Measurements from ENCODE around the gene SYT14.
A peak's percentile ranks its signal among the peaks of the same experiment; 100 is the strongest.
"Not testable (repeated sequence)": the region's sequence is repeated elsewhere in the genome, so short reads cannot be mapped to it uniquely, and the experiment has no call there.

Gene SYT14

GRCh38 chr1:210112906-210113305 lies 174.9 kb downstream of the SYT14 start:
- DNase-seq (ENCODE audit: low read depth in 2 of 2): not testable (repeated sequence)

DNA sequence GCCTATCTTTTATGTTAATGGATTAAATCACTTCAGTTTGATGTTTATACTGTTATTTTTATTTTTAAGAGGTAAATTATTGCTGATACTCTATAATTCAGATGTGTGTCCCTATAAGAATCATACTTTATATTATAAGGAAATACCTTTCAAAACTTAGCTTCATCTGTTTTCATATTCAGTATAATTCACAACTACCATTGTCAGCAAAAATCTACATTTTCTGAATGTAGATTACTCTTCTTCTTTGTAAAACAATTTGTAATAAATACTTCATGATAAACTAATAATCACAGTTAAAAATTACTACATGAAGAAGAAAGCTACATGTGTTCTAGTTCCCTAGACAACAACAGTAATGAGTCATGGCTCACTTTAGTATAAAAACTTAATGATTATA lies 179.2 kb downstream of the SYT14 start:
- DNase-seq (ENCODE audit: low read depth in 2 of 2): no peak

DNA sequence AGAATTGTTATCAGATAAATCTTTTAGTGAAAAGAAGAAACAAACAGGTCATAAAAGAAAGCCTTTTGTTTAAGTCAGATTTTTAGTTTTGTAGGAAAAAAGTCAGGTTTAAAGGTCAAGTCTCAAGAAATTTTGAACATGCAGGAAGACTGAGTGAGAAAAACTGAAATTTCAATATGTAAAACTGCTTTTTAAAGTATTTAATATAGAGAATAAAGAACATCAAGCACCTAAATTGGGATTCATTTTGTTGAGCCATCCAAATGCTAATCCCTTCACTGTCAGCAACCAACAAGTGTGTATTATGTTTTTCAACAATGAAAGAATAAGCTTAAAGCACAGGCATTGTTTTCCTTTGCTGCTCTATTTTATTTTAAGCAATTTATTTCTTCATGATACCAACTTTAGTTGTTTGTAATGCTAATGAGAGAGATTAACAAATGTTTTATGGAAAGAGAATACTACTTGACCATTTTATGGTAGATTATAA lies 179.7 kb downstream of the SYT14 start:
- DNase-seq (ENCODE audit: low read depth in 2 of 2): no peak

DNA sequence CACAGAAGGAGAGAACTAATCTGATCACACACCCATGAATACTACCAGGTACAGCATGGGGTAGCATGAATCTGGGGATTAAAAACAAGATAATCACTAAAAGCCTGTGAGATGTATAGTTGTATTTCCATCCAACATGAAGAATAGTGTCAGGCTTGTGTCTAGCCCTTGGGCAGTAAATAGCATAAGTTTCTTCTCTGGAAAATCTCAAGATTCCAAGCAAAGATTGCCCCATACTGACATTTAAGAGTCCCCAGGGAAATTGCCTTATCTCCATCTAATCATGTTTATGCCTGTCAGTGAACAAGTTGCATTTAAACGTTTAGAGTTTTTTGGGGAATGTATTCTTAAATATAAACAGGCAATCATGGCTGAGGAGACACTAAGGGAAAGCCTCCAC lies 185.4 kb downstream of the SYT14 start:
- no peak for DNase-seq (ENCODE audit: low read depth in 2 of 2)

- peak; percentile 57 for DNase-seq (ENCODE audit: low read depth in 2 of 2)
Observed at GRCh38 chr1:210123924-210124589, 186.0 kb downstream of the SYT14 start.

DNA sequence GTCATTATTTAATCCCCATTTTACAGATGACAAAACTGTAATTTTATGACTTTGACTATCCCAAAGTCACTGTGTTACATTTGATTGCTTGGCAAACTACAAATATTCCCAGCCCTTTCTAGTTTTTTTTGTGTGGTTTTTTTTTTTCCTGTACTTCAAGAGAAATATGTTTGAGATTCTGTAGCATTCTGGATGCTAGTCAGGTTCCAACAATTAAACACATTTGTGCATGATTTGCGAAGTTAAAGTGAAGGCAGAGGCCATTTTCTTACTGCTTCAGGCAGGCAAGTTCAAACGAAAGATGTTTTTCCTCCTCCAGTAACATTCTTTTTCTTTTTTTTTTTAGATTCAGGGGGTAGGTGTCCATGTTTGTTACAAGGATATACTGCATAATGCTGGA lies 186.7 kb downstream of the SYT14 start:
- peak in 1 of 2 experiments; percentile 12 for DNase-seq (ENCODE audit: low read depth in 2 of 2)

DNA sequence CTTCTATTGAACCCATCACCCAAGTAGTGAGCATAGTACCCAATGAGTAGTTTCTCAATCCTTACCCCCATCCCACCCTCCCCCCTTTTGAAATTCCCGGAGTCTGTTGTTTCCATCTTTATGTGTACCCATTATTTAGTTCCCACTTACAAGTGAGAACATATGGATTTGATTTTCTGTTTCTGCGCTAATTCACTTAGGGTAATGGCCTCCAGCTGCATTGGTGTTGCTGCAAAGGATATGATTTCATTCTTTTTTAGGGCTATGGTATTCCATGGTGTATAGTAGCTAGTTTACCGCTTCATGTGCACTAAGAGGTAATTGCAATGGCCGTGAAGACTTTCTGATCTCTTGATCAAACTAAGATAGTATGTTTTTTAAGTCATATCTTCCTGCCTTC lies 187.1 kb downstream of the SYT14 start:
- DNase-seq (ENCODE audit: low read depth in 2 of 2): peak; percentile 38 to 41

GRCh38 chr1:210129092-210129491 lies 191.1 kb downstream of the SYT14 start:
- no peak for DNase-seq (ENCODE audit: low read depth in 2 of 2)

DNA sequence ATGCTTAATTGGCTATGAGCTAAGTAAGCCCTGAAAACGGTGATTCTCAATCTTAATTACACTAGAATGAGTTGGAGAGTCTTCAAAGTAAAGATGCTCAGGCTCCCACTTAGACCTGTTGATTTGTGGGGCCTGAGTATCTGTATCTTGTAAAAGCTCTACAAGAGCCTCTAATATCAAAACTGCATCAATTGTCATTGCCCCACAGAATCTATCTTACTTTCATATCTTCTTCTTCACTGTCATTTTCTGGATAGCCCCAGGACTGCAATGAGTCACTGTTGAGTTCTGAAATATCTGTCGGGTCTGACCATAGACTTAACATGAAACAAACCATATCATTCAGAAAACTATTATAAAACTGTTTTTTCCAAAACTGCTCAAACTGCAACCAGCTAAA lies 191.7 kb downstream of the SYT14 start:
- no peak for DNase-seq (ENCODE audit: low read depth in 2 of 2)

GRCh38 chr1:210132582-210132981 lies 194.6 kb downstream of the SYT14 start:
- DNase-seq (ENCODE audit: low read depth in 2 of 2): peak in 1 of 2 experiments; percentile 17

GRCh38 chr1:210143465-210144062 lies 205.5 kb downstream of the SYT14 start:
- DNase-seq (ENCODE audit: low read depth in 2 of 2): peak in 1 of 2 experiments; percentile 22

- no peak for DNase-seq (ENCODE audit: low read depth in 2 of 2)
Observed at GRCh38 chr1:210144736-210145135, 206.7 kb downstream of the SYT14 start.

DNA sequence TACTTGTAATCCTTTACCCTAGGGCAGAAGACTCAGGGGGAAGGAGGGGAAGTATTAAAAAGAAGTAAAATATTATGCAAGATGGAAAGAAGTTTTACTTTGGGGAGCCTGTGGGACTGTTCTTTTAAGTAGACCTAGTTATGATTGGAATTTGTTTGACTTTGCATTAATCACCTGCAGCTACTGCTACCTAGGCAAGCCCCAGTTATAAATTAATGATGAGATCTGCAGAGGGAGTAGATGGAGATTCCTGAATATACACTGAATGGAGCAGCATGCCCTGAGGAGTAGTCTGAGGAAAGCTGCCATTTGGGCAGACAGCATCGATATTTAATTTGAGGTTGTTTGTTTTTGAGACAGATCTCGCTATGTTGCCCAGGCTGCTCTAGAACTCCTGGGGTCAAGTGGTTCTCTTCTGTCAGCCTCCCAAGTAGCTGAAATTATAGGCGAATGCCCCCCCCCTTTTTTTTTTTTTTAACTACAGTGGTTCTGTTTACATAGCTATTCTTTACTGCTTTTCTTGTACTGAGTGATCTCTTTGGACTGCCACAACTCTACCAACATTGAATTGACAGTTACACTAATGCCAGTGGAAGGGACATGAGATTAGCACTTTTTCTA lies 213.1 kb downstream of the SYT14 start:
- no peak for DNase-seq (ENCODE audit: low read depth in 2 of 2)

DNA sequence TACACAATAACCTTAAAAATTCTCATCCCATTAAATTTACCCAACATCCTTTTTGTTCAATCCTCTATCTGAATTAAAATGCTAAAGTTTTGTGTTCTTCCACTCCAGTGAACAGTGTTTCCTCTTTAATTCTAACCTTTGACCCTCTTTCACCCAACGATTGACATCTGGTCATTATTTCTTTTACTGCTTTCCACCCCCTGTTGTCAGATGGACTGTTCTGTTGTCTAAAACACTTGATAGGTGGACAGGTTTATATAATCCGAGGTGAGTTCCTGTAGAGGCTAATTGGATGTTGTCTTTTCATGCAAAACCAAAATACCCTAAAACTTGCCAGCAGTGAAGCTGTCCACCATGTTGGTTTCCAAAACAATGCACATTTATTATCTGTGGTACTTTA lies 221.2 kb downstream of the SYT14 start:
- DNase-seq (ENCODE audit: low read depth in 2 of 2): no peak

- DNase-seq (ENCODE audit: low read depth in 2 of 2): no peak
Observed at GRCh38 chr1:210170220-210170619, 232.2 kb downstream of the SYT14 start.

DNA sequence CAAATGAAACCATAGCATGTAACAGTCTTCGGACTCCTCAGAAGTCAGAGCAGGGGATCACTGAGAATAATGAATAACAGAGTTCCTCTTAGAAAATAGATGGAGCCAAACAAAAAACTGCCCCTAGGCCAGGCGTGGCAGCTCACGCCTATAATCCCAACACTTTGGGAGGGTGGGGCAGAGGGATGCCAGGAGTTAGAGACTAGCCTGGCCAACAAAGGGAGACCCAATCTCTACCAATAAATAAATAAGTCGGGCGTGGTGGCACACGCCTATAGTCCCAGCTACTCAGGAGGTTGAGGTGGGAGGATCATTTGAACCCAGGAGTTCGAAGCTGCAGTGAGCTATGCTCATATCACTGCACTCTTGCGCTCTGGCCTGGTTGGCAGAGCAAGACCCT lies 236.1 kb downstream of the SYT14 start:
- no peak for DNase-seq (ENCODE audit: low read depth in 2 of 2)

GRCh38 chr1:210185063-210185462 lies 247.0 kb downstream of the SYT14 start:
- no peak for DNase-seq (ENCODE audit: low read depth in 2 of 2)

GRCh38 chr1:210187849-210188606 lies 250.0 kb downstream of the SYT14 start:
- DNase-seq (ENCODE audit: low read depth in 2 of 2): peak in 1 of 2 experiments; percentile 6

- no peak for DNase-seq (ENCODE audit: low read depth in 2 of 2)
Observed at GRCh38 chr1:210189426-210189825, 251.4 kb downstream of the SYT14 start.

GRCh38 chr1:210195635-210196160 lies 257.7 kb downstream of the SYT14 start:
- DNase-seq (ENCODE audit: low read depth in 2 of 2): no peak

DNA sequence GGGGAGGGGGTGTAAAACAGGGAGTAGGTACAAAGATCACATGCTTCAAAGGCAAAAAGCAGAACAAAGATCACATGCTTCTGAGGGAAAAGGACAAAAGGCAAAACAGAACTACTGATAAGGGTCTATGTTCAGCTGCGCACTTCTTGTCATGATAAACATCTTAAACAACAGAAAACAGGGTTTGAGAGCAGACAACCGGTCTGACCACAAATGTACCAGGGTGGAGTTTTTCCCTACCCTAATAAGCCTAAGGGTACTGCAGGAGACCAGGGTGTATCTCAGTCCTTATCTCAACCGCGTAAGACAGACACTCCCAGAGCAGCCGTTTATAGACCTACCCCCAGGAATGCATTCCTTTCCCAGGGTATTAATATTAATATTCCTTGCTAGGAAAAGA lies 258.2 kb downstream of the SYT14 start:
- not testable (repeated sequence) for DNase-seq (ENCODE audit: low read depth in 2 of 2)

DNA sequence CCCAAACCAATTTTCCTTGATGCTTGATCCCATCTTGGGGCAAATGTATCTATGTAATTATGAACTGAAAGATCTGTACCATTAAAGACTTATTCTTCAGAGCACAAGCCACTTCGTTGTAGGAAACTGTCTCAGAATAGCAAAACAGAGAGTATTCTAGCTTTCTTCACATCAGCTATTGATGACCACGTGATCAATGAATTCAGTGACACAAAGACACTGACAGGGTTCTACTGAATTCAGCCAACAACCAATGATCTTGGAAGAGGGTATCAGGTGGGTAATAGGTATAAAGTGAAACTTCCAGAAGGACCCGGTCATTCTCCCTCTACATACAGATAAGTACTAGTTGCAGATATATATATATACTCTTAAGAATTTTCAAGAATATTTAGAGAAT lies 260.8 kb downstream of the SYT14 start:
- DNase-seq (ENCODE audit: low read depth in 2 of 2): no peak

All from fibroblast of skin of left biceps (primary cell).